GM21825 (cell line): Measurements from ENCODE around the gene HOXC6.

Source experiments
- ATAC-seq: cut with Tn5 transposase; IDR thresholded peaks from one replicate; pipeline ENCODE4 v1.9.1; 2021; ENCODE audit warnings: mild to moderate bottlenecking, moderate library complexity; ENCODE audit not compliant: unreplicated experiment

Gene HOXC6

DNA sequence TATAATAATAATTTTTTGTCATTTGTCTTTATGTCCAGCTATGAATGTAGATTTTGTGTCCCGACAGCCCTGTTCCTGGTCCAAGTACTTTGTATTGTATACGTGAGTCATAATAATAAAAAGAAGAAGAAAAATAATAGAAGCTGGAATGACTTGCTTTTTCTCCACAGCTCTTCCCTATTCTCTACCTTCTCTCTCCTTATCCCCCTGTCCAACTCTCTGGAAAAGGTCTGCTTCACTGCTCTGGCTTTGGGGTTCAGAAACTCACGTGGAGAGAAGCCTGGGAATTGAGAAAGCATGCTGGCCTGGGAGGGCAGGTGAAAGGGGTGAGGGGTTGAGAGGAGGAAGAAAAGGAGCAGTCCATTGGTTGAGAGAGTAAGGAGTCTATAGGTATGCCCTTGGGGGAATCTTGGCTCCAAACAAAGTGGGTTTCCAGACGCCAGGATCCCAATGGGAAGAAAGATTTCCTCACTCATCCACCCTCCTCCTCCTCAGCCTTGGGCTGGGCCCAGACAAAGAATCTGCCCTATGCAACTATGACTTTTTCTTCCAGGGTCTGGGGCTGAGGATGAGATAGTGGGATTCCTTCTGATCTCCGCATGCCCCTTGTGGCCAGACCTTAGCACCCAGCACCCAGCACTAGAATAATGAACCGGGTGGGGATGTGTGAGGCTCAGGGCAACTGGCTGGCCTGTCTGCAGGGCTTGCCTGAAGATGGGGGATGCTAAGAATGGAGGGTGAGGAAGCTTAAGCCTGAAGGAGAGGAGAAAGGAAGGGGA lies 15.4 kb upstream of the HOXC6 start:
- ATAC-seq, result no peak

DNA sequence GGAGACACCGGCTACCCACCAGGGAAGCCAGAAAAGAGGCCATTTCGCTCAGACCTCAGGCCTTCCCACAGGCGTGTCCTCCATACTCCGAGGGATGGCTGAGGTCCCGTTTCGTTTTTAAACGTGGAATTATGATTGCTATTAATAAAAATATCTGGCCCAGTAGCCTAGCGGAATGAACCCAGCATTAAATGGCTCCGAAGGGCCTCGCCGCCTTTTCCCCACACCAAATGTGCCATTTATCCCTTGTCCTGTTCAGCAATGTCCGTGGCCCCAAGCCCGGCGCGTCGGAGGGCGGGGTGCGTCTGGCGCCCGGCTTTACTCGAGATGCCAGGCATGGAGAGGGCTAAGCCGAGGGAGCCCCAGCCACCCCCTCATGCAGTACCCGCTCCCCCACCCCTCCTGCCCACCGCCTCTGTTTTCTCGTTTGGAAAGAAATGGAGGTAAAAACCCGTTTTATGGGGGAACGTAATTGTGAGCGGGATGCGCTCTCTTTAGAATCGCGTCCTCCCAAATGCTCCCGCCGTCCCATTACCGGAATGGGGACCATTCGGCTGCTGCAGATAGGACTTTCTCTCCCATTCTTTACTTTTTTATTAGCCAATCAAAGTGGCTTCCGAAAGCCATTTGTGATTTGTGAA lies 13.7 kb upstream of the HOXC6 start:
- no peak for ATAC-seq

DNA sequence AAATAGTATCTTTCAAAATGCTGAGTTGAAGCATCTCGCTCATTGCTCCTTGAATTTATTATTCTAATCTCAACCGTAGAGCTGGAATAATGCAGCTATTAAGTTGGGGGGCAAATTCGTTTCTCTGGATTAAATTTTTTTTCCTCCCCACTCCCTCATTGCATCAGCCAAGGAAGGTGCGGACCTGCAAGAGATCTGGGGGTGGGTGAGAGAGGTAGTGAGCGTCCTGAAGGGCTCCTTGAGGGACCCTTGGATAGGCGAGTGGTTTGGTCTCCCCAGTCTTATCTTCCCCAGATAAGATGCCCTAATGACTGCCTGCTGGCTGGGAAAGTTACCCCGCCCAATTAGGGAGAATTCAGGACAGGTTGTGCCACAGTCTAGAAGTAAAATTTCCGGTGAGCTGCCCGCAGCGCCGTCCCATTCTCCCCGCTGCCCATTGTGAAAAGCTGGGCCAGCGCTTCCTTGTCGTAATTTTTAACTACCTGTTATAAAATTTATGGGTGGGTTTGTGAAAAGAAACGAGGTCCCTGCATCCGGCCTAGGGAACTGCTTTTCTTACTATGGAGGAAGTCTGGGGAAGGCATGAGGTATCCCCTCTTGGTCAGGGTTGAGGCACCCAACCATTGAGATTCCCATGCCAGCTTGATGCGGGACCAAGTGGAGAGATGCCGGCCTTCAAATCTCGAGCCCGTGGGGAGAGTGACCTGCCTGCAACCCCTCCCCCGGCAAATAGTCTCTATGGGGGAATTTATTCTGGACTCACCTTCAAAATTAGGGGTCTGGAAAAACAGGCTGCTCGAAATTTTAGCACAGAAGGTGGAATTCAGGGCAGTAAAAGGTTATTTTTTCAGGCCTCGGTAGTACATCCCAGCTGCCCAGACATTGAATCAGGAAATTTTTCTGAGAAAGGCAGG lies 13.0 kb upstream of the HOXC6 start:
- ATAC-seq, result no peak

DNA sequence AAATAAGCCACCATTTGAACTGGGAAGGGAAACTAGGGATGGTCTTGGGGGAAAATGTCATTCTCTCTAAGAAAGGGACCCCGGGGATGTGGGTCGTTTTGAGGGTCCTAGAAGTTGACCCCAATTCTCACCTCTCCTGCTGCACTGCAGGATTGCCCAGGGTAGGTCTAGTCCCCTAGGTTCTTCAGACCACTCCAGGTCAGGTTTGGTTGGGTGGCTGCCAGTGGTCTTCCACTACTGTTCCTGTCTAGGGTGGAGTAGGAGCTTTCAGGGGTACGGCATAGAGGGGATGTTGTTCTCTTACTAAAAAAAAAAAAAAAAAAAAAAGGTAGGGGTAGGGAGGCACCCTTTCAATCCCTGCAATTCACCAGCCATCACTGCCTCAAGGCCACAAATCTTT lies 12.2 kb upstream of the HOXC6 start:
- no peak for ATAC-seq

DNA sequence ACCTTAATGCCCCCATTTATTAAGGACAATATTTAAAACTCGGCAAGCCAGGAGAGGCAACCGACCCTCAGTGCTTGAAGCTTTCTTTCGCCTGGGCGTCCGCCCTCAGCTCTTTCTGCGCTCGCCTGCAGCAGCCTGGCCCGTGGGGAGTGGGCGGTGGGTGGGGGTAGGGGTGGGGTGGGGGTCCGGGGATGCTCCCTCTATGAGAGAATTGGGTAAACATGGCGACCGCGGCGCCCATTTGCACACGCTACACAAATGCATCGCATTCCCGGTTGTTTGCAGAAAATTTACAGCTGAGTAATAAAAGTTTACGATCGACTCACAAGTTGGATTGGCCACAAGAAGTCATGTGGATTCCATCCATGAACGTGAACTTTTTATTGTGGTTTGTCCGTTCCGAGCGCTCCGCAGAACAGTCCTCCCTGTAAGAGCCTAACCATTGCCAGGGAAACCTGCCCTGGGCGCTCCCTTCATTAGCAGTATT lies 11.7 kb upstream of the HOXC6 start:
- ATAC-seq, result no peak

GRCh38 chr12:54017027-54017788 lies 11.0 kb upstream of the HOXC6 start:
- ATAC-seq, result peak; percentile 26

DNA sequence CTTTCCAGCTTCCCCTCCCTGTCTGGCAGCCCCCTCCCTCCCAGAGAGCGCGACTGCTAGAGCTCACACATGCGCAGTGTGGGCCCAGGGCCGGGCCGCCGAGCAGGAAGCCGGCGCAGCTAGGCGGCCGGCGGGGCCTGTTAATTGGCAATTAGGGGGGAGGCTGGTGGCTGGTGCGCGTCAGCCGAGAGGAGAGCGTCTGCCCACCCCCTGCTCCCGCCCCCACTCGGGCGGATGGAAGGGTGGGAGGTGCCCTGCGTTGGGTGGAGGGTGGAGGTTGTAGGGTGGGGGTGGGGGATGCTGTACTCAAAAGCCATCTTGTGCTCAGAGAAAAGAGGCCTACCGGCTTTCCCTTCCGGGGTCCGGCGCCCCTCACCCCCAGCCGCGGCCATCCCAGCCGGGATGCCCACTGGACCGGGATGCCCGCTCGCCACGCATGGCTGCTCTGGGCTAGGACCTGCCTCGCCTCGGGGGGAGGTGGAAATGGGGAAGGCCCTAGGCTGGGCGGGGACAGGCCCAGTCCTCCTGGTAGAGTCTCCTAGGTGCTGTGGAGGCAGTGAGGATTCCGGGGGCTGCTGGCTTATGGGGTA lies 10.3 kb upstream of the HOXC6 start:
- ATAC-seq, result peak; percentile 70

- no peak for ATAC-seq
Measured at GRCh38 chr12:54018468-54018984, 9.7 kb upstream of the HOXC6 start.

DNA sequence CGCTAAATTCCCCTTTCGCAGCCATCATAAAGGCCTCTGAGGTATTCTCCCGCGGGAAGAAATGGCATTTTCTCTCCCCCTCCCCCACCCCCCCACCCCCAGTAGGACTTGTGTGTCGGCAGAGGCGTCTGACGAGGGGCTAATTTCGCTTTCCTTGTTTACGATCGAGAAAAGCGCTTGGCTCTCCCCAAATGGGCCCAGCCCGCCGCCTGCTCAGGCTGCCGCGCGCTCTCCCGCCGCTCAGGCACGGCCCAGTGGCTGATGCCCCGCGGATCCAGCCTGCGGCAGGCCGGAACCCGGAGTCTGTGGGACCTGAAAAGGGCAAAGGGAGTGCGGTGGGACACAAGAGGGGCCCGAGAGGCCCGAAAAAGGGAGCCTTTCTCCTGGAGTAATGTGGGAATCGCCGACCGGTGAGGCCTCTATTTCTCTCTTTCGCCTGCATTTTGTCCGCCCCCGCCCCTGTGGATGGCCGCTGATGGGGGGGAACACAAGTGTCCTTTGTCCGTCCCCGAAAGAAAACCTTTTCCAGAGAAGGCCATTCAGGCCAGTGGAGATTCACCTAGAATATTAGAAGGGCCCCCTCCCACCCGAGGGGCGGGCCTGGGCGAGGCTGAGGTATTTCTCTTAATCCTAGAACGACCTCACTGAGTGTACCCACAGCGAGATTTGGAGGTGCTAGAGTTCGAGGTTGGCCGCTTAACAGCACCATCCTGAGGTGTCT lies 9.0 kb upstream of the HOXC6 start:
- ATAC-seq, result no peak

GRCh38 chr12:54019924-54020590 lies 8.2 kb upstream of the HOXC6 start:
- ATAC-seq, result no peak

DNA sequence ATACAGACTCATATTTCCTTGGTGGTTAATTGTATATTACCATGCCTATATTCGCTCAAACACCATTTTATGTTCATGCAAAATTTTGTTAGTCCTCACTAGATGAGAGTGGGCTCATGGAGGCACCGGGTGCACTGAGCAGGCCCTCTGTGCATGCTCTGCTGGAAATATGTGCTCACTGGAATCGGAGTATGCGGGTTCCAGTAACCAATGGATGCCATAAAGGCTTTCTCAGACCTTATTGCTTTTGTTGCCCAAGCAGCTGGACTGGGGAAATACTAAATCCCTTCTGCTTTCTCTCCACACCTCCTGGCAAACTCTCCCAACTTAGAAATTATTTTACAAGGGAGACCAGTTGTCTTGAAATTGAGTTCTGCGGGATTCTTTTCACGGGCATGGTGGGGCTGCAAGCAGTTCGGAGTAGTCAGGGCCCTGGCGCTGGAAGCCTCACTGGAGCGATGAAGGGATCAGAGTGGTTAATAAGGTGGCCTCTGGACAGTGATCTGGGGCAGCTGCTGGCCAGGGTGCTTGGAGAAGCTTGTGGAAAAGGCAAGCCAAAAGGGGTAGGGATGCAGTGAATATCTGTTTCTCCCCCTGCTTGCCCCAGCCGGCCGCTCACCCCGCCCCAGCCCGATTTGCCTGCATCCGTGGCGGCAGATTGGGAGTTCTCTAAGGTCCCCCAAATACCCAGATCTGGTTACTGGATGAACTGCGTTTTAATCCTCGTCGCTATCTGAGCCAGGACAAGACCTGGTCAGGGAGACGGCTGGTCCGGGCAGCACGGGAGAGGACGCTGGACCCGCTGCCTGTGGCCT lies 7.4 kb upstream of the HOXC6 start:
- ATAC-seq, result no peak

DNA sequence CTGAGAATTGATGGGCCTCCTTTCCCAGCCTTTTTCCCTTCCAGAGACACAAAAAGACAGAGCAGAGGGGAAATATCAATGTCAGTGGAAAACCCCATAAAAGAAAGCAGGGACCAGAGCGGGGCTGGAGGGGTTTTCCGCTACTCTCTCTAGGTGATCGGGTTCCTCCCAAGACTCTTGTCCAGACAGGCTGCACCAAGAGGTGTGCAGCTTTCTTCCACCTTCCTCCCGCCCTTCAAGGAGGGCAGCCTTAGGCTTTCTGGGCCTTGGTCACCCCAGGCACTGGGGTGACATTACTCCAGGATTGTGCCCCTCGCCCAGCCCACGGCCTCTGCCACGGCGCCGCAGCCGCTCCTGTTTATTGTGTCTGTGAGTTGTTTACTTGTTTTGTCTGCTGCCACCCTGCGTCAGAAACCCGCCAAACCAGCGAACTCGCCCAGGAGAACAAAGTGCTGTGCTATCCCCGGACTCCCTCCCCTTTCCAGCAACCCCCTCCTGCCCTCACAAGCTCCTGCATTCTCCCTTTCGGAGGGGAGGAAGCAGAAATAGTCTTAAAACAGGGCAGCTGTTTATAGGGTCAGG lies 6.7 kb upstream of the HOXC6 start:
- no peak for ATAC-seq

GRCh38 chr12:54022960-54023884 lies 5.0 kb upstream of the HOXC6 start:
- no peak for ATAC-seq

GRCh38 chr12:54024127-54024526 lies 4.1 kb upstream of the HOXC6 start:
- no peak for ATAC-seq

DNA sequence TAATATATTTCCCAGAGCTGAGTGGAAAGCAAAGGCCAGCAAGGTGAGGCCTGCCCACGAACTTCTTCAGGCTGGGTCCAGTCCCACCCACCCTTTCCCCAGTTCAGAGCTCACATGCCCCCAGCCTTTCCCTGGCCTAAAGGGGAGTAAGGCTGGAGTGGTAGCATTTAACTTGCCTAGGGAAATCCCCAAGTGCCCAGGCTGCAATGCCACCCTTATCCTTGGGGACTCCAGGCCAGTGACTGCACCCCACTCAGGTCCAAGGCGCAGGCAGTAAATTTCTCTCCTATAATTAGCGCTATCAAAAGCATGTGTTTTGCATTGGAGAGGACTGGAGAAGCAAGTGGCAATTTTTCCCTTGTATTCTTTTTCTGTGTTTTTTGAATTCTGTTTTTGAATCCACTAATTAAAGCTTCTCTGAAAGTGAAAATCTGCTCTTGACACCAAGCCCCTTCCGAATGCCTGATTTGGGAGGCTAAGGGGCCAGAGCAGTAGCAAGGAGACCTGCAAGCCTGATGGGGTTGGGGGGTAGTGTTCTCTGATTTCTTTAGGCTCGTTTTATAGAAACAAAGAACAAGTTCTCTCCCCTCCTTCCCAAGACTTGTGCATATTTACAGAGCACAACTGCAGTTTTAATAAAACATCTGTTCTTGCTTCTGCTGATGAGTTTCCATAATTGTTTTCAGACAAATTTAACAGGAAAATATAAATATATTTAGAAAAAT lies 3.5 kb upstream of the HOXC6 start:
- no peak for ATAC-seq
